ENCODE measurements around the gene PTGES2.

Gene PTGES2

GRCh38 chr9:128102861-128103588 is 24.5 kb downstream of the PTGES2 start:
- no peak for DNase-seq

DNA sequence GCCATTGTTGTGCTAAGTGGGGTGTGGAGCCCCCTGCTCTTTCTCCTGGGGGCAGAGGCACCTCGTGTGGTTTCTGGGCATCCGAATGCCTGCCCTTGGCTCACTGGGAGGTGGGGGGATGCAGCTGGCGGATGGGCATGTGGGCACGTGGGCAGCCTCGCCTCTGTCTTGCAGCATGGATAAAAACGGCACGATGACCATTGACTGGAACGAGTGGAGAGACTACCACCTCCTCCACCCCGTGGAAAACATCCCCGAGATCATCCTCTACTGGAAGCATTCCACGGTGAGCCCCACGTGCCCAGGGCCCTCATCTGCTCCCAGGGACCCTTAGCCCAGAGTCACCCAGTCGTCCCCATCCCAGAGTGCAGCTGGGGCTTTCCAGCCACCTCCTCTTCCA is 25.3 kb downstream of the PTGES2 start:
- no peak for DNase-seq

DNA sequence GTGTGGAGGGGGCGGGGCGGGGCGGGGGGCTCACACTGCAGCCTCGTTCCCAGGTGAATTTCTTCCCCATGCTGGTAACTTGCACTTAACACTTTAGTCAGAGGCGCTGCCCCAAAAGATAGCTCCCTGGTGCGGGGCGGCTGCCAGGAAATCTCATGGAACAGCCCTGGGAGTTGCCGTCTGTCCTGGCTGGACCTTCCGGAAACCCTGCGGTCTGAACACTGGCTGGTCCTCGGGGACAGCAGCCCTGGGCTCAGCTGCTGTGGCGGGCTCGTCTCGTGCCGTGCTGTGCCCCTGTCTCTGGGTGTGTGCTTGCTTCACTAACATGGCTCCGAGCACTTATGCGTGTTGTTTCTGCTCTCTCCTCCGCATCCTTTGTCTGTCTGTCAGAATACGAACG is 25.8 kb downstream of the PTGES2 start:
- DNase-seq = no peak

- DNase-seq = no peak
Observed at GRCh38 chr9:128101231-128101661, 26.3 kb downstream of the PTGES2 start.

- DNase-seq = no peak
Observed at GRCh38 chr9:128100581-128100980, 26.9 kb downstream of the PTGES2 start.

GRCh38 chr9:128099932-128100491 is 27.5 kb downstream of the PTGES2 start:
- DNase-seq = no peak

DNA sequence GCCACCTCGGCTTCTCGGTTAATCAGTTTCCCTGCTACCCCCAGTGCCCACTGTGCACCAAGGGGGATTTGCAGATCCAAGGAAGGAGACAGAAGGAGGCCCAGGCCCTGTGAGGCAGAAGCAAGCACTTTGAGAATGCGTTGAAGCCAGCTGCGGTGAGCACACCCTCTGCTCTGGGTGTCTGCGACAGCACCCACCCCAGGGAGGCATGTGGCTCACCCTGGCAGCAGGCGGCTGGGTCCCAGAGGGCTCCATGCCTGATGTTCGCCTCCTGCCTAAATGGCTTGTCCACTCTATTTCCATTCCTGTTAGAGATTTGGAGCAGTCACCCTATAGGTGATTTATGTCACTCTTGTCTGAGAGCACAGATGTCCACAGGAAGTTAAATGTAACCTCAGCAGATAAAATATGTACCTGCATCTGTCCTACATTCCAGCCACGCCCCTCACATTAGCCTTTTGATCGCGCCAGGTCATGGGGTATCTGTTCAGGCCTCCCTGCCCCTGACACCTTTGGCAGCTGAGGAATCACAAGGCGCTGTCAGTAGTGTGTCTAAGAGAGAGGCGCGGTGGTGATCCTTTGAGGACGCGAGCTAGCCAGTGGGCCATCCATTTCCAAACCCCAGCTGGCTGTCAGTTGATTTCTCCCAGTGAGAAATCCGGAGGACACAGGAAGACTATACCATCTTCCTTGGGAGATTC is 28.1 kb downstream of the PTGES2 start:
- no peak for DNase-seq

DNA sequence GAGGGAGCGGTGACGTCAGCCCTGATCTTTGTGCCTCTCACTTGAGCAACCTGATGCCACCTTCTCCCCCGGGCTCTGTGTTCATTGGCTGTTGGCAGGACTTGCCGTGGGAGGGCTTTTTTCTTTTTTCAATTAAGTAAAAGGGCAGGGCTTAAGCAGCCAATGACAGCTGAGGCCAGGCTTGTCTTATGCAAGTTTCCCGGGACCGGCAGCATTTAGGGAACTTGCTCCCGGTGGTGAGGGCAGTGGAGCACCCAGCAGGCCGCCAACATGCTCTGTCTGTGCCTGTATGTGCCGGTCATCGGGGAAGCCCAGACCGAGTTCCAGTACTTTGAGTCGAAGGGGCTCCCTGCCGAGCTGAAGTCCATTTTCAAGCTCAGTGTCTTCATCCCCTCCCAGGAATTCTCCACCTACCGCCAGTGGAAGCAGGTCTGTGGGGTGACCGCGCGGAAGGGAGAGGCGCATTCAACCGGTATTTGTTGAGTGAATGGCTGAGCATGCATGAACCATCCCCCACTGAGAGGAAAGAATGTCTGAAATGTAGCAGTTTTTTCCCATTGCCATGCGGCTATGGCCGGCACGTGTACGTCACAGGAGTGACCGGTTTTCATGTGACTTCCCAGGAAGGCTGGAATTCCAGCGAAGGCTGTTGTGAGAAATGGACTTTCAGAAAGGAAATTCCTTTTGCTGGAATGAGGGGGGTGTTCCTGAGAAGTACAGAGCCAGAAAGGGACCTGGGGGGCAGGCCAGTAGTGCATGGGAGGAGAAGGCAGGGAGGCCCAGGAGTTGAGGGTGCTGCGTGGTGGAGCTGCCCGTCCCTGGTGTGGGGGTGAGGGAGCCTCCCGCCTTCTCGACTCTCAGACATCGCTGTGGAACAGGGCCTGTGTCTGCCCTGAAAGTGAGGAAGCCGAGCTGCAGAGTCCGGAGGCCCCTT is 29.0 kb downstream of the PTGES2 start:
- DNase-seq = peak; percentile 82

- no peak for DNase-seq
Observed at GRCh38 chr9:128097543-128098296, 29.8 kb downstream of the PTGES2 start.

GRCh38 chr9:128096616-128097536 is 30.7 kb downstream of the PTGES2 start:
- DNase-seq = no peak

GRCh38 chr9:128094950-128095544 is 32.5 kb downstream of the PTGES2 start:
- no peak for DNase-seq

GRCh38 chr9:128094166-128094949 is 33.2 kb downstream of the PTGES2 start:
- peak; percentile 95 for DNase-seq

DNA sequence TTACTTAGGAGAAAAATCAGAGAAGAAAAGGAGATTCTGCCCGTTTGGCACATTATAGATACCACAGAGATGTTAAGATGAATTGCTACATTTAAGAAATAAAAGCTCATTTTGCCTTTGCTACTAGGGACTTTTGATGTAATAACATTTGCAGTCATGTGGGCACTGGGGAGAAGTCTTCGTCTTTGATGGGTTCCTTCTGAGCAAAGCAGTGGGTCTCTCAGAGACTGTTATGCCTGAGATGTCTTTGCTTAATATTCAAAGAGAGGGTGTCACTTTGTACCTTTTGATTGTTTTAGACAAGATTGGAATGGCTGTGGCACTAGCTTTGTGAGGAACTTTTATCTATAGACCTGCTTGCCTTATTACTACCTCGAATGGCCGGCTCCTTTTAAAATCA is 34.5 kb downstream of the PTGES2 start:
- no peak for DNase-seq

- DNase-seq = no peak
Observed at GRCh38 chr9:128092199-128092977, 35.1 kb downstream of the PTGES2 start.

- no peak for DNase-seq
Observed at GRCh38 chr9:128091571-128091970, 36.0 kb downstream of the PTGES2 start.

- peak; percentile 94 for DNase-seq
Observed at GRCh38 chr9:128091144-128091543, 36.4 kb downstream of the PTGES2 start.

GRCh38 chr9:128089299-128089698 is 38.2 kb downstream of the PTGES2 start:
- no peak for DNase-seq

DNA sequence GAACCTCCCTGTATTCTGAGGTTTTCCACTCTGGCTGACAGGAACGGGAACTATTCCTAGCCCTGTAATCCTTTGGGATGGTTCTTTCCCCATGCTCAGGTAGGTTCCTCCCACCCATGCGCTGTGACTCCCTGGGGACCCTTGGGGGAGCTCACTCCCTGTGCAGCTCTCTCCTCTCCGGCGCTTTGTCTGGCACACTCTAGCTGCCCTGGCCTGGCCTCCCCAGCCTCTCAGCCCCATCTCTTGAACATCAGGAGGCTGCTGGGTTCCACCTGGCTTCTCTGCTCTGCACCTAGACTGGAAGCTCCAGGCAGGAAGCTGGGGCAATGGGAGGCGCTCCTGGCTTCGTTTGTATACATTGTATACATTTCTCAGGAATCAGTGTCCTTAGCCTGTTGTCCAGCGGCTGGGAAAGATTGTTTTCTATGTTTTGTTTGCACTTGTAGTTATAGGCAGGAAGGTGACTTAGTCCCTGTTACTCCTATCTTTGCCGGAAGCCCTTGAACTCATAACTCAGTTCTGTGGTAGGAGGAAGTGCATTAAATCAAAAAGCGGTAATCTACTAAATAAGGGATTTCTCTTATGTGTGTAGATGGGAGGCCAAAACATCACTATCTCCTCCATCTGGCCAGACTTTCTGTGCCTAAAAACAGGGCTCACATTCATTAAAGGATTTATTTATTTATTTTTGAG is 39.1 kb downstream of the PTGES2 start:
- no peak for DNase-seq
